Measurements from ENCODE around the gene TAOK1. TPM values are rescaled to one million over a fixed set of nuclear protein-coding genes. Genes with fewer than 3 reads are reported as not detected.

TAOK1 gene
- polyA plus RNA-seq, 2 of the 4 experiments (the other 2 are of a cell fraction), result 18.2 to 46.7 TPM

- WGBS (ENCODE audit: missing lambda C conversion rate), result 93% methylated on average over 11 of the region's 12 CpGs
- no peak for FAIRE-seq
- ChIA-PET POLR2A (no interaction called here), CTCF (interaction anchor here (1.0 to 24.0 kb wide), 5 partner anchors 8 to 214 kb away, joined by 4 to 474 read pairs (median 383); partner anchors contain the start of genes ABHD15, ANKRD13B, CORO6 and TP53I13)
- DNase-seq (ENCODE audit: low read depth in 1 of 2, low spot score in 1 of 2), result no peak
- no peak for ATAC-seq
- TF ChIP-seq EP300 (IDR thresholded peaks at IDR 0.05), result no peak
- no peak for TF ChIP-seq NFE2L2 (conservative IDR thresholded peaks at IDR 0.05; ENCODE audit: low read length)
- no peak for TF ChIP-seq JUNB (IDR thresholded peaks at IDR 0.05)
- TF ChIP-seq BHLHE40 (IDR thresholded peaks at IDR 0.05; ENCODE audit: low read depth, low read length), result no peak
- no peak for TF ChIP-seq SREBF2 (IDR thresholded peaks at IDR 0.05)
- TF ChIP-seq FOXS1 (CRISPR knock-in tag; IDR thresholded peaks at IDR 0.05), result no peak
- no peak for TF ChIP-seq HEYL (CRISPR knock-in tag; IDR thresholded peaks at IDR 0.05)
- no peak for TF ChIP-seq POLR2A (IDR thresholded peaks at IDR 0.05; ENCODE audit: low read length)
- TF ChIP-seq CEBPB (IDR thresholded peaks at IDR 0.05), result no peak
- no peak for TF ChIP-seq HOXB5 (CRISPR knock-in tag; IDR thresholded peaks at IDR 0.05)
- TF ChIP-seq EHMT2 (IDR thresholded peaks at IDR 0.05; ENCODE audit: low read depth), result no peak
- TF ChIP-seq ZFP36 (IDR thresholded peaks at IDR 0.05; ENCODE audit: borderline replicate concordance, partially characterized antibody), result no peak
- TF ChIP-seq TP53 (CRISPR knock-in tag; IDR thresholded peaks at IDR 0.05), result no peak
- no peak for TF ChIP-seq HES2 (IDR thresholded peaks at IDR 0.05)
- no peak for TF ChIP-seq E2F6 (IDR thresholded peaks at IDR 0.05; ENCODE audit: borderline replicate concordance, low read depth)
- H3K4me1 ChIP-seq, result peaks cover 48% of the 10 kb centered on the region
- H3K4me2 ChIP-seq, result no peak overlapping the region; the same call in 2 of the 3 replicates
- peak overlapping the region in 1 of 2 experiments; percentile 62; a peak in 2 of 6 replicates for H3K27ac ChIP-seq
- H3K4me3 ChIP-seq, result no peak overlapping the region
- H3K9me3 ChIP-seq, result no peaks in the 10 kb centered on the region
Measured at GRCh38 chr17:29584452-29585079, 194.4 kb downstream of the TAOK1 start.

- no peak overlapping the region for H3K4me3 ChIP-seq
- 82% methylated on average over 8 of the region's 8 CpGs for WGBS (ENCODE audit: missing lambda C conversion rate)
- TF ChIP-seq TFCP2L1 (CRISPR knock-in tag; IDR thresholded peaks at IDR 0.05), result no peak
- TF ChIP-seq RAD21 (conservative IDR thresholded peaks at IDR 0.05 in 1 of 2, IDR thresholded peaks at IDR 0.05 in 1 of 2), result peak in 1 of 2 experiments; percentile 20; a peak in 1 of 5 replicates
- TF ChIP-seq ZNF302 (CRISPR knock-in tag; IDR thresholded peaks at IDR 0.05), result no peak
- TF ChIP-seq CTCF (IDR thresholded peaks at IDR 0.05), result peak; percentile 28; the same call in 2 of the 3 replicates
- TF ChIP-seq HOXB13 (CRISPR knock-in tag; IDR thresholded peaks at IDR 0.05; ENCODE audit: low read depth), result no peak
- TF ChIP-seq KDM1A (IDR thresholded peaks at IDR 0.05; ENCODE audit: low read depth), result no peak
- TF ChIP-seq EHMT2 (IDR thresholded peaks at IDR 0.05; ENCODE audit: low read depth), result no peak
- no peak for FAIRE-seq
- peak overlapping the region in 1 of 2 experiments; percentile 5; a peak in 1 of 6 replicates for H3K27ac ChIP-seq
- H3K9me3 ChIP-seq, result no peaks in the 10 kb centered on the region
- no peak for DNase-seq (ENCODE audit: low read depth in 1 of 2, low spot score in 1 of 2)
- CTCF ChIA-PET, result interaction anchor here (0.6 to 16.7 kb wide), 13 partner anchors 9 to 508 kb away, joined by 3 to 383 read pairs (median 4); partner anchors contain the start of genes ABHD15 and TP53I13
- no peak for ATAC-seq
- peaks cover 52% of the 10 kb centered on the region for H3K4me1 ChIP-seq
- POLR2A ChIA-PET, result no interaction called here
- H3K4me2 ChIP-seq, result no peak overlapping the region
Measured at GRCh38 chr17:29585080-29585751, 195.1 kb downstream of the TAOK1 start.
